Measurements from ENCODE around the gene PSD. TPM values are rescaled to one million over a fixed set of nuclear protein-coding genes. Genes with fewer than 3 reads are reported as not detected.
"Not testable (repeated sequence)": the region's sequence is repeated elsewhere in the genome, so short reads cannot be mapped to it uniquely, and the experiment has no call there.

Gene PSD
- total RNA-seq, result 0.23 and 0.34 TPM in 2 replicates

DNA sequence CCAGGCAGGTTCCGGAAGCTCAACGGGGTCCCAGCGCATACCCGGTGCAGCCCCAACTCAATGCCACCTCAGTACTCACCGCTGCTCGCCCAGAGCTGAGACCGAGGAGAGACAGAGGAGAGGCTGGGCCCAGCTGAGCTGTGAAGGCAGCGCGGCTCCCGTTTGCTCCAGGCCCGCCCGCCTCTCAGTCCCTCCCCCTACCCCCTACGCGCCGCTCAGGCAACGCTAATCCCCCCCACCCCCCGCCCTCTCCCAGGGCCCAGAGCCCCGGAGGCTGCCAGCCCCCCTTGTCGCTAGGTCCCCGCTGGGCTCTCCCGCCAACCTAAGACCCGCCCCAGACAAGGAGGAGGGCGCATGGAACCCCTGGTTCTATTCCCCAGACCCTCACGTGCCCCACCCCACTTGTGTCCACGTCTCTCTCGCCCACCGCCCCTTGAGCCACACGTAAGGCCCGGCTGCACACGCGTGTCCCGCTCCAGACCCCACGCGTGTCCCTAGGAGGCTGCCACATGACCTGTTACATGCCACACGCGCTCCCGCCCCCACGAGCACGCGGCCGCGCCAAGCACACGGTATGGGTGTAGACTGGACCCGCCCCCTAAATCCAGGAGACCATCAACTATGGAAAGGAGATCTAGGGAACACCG, at the start of gene PSD:
PSD (minus strand) TSS at position 164 of the 647 bp plus-strand sequence. CDS start 1,747 bp downstream, outside the sequence.
- DNase-seq, result no peak

DNA sequence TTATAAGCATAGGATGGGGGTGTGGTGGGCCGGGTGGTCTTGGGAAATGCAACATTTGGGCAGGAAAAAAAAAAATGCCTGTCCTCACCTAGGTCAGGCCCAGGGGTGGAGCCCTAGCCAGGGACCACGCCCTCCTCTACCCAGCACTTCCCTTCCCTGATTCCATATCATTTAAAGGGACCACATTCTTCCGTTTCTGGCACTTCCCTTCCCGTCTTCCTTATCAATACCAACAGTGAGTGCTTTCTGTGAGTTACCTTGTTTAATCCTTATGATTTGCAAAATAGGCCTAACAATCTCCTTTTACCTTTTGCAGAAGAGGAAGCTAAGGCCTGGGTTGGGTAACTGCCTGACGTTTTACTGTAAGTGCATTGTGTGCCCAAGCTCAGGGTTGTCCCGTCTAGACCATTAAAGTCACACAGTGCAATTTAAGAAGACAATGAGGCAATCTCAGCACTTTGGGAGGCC, 49.4 kb upstream of the PSD start:
- DNase-seq, result no peak

DNA sequence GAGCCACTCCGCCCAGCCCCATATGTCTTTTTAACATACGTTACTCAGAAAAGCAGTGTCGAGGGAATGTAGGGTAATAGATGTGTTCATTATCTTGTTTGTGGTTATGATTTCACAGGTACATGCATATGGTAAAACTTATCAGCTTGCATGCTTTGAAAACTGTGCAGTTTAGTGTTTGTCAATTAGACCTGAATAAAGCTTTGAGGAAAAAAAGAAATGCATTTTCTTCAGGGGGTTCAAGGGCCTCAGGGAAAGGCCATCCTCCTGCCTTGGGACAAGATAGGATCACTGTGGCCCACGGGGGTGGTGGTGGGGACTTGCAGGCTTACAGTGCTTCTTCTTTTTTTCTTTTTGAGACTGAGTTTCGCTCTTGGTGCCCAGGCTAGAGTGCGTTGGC, 48.7 kb upstream of the PSD start:
- DNase-seq, result no peak

DNA sequence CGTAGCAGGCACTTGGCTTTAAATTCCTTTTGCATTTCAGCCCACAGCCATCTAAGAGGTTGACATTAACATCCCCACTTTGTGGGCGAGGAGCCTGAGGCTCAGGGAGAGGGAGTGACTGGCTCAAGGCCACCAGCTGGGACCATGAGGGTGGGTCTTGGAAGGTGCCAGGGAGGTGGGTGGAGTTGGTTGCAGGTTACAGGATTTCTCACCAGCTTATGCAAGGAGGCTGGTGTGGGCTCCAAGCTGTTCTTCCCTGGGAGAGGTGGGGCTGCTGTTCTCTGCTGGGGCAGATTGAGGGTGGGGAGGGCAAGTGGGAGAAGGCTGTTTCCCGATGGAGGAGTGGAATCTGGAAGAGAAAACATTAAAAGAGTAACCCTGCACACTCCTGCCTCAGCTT, 46.9 kb upstream of the PSD start:
- DNase-seq, result no peak

DNA sequence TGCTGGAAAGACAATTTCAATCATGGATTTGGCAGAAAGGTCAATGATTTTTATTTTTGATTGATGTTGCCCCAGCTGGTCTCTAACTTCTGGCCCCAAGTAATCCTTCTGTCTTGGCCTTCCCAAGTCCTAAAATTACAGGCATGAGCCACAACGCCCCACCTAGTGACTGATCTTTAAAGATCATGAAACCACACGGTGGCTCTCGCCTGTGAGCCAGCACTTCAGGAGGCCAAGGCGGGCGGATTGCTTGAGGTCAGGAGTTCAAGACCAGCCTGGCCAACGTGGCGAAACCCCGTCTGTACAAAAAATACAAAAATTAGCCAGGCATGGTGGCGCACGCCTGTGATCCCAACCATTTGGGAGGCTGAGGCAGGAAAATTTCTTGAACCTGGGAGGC, 45.4 kb upstream of the PSD start:
- DNase-seq, result no peak

DNA sequence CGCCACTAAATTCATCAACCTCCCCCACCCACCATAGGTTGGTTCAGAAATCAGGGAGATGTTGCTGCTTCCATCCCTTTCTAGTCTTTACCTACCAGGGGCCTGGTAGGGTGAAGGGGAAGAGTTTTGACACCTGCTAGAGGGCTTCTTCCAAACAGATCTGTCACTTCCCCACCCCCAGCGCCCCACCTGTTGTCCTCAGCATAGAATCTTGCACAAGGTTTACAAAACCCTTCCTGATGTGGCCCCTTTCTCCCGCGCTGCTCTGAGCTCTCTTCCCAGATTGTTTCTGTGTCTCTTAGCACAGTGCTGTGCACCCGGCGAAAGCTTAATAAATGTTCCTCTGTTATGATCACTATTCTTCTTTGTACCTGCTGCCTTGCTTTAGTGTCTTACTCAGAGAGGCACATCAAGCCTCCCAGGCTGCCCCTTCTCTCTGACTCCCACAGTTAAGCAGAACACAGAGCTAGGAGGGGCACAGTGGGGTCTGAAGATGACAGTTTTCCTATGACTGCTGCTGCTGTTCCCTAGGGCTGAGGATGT, 44.0 kb upstream of the PSD start:
- no peak for DNase-seq

DNA sequence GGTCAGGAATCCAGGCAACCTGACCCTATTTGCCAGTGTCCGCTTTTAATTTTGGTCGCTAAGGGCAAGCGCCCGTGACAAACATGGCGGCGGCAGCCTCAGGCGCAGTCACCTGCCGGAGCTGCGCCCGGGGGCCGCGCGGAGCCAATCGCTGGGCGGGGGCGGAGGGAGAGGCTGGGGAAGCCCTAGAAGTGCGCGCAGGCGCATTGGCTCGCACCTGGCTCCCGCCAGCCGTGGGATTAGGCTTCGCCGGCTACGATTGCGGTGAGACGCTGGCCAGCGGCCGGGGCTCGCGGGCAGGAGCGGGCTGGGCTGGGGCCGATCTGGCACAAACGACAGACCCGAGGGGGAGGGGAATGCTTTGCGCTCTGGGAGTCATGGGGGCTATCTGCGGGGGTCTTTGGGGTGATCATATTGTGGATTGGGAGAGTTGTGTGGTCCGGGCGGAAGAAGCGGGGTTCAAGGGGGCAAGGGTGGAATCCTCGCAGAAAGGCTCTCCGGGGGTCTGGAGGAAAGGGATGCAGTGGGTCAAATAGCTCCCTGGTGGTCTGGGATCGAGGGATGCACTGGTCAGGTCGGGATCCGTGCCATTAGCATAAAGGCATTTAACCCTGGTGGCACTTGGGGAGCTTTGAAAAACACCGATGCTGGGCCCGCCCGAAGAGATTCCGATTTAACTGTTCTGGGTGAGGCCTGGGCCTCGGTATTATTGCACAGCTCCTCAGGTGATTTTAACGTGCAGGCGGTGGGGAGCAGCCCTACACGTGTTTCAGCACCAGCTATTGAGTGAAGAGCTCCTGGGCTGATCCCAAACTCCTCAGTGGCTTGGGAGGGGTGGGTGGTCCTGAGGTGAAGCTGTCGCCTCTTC, 42.8 kb upstream of the PSD start:
- DNase-seq, result peak; percentile 88

DNA sequence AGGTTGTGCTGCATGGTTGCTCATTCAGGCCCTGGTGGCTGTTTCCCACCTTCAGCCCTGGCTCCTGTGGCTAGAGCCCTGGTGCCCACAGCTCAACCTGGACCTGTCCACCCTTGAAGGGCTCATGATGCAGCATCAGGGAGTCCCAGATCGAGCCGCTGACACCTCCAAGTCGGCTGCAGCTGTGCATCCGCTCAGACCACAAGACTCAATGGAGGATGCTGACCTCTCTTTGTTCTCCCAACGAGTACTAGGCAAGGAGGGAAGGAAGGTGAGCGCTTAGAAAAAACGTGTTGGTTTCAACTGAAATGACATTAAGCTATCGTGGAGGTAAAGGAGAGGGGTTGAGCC, 42.2 kb upstream of the PSD start:
- DNase-seq, result no peak

DNA sequence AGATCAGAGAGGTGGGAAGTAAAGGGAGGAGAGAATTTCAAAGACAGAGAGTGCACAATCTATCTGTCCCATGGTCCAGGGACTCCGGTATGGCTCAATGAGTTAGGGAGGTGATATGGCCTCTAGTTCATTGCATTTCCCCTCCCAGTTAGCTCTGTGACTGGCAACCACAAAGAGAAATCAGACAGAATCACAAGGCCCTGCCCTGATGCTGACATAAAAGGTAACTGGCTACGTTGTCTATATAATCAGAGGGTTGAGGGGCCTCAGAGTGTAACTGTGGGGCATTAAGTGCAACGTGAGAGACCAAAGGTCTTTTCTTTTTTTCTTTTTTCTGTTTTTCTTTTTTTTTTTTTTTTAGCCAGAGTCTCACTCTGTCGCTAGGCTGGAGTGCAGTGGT, 40.1 kb upstream of the PSD start:
- no peak for DNase-seq

DNA sequence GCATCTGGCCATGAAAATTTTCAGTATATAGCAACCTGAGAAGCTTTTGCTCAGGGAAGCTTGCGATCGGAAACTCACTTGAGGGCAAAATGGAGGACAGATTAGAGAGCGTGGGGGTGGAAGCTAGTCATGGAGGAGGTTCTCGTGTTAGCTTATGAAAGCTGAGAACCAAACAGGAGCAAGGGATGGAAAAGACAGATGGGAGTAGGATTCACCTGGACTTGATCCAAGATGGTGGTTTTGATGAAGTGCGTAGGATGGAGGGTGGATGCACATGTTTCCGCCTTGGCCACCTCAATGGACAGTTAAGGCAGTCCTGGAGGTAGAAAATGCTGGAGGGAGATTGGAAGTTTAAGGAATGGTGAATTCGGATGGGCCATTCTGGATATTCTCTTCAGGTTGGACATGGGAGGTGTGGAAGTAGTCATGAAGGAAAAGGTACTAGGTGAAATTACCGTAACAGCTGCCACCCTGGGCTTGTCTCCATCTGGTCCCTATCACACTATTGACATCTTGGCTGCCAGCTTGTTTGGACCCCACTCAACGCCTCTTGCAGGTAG, 39.1 kb upstream of the PSD start:
- DNase-seq, result no peak

DNA sequence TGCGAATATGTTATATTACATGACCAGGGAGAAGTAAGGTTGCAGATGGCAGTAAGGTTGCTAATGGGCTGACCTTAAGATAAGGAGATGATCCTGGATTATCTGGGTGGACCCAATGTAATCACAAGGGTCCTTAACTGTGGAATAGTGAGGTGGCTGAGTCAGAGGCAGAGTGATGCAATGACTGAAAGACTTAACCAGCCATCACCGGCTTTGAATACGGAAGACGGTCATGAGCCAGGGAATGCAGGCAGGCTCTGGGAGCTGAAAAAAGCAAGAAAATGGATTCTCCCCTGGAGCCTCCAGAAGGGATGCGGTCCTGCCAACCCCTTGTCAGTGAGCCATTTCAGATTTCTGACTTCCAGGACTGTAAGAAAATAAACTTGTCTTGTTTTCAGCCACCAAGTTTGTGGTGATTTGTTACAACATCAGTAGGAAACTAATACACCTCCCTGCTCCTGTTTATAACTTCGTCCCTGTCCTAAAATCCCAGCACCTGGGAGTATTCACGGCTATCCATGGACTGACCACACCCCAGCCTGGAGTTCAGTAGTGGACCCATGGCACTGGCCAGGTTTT, 37.4 kb upstream of the PSD start:
- DNase-seq, result no peak

DNA sequence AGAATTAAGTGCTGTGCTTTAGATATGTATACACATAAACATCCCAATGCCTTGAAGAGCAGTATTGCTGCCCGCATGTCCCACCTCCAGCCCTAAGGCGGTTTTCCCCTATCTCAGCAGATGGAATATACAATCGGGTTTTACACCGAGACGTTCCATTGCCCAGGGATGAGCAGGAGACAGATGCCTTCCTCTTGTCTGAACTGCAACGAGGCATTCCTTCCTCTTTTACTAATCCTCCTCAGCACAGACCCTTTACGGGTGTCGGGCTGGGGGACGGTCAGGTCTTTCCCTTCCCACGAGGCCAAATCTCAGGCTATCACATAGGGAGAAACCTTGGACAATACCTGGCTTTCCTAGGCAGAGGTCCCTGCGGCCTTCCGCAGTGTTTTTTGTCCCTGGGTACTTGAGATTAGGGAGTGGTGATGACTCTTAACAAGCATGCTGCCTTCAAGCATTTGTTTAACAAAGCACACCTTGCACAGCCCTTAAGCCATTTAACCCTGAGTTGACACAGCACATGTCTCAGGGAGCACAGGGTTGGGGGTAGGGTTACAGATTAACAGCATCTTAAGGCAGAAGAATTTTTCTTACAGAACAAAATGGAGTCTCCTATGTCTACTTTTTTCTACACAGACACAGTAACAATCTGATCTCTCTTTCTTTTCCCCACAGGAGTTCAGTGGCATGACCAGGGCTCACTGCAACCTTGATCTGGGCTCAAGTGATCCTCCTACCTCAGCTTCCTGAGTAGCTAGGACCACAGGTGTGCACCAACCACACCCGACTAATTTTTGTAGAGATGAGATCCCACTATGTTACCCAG, 36.3 kb upstream of the PSD start:
- not testable (repeated sequence) for DNase-seq

DNA sequence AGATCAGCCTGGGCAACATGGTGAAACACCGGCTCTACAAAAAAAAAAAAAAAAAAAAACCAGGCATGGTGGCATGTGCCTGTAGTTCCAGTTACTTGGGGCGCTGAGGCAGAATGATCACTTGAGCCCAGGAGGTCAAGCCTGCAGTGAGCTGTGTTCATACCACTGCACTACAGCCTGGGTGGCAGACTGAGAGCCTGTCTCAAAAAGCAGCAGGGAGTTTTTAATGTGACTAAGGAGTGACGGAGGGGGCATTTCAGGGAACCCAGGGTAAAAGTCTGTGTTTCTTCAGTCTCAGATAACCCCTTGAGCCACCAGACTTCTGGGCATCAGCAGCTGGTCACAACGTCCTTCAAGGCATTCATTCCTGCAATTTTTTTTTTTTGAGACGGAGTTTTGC, 34.9 kb upstream of the PSD start:
- DNase-seq, result no peak

DNA sequence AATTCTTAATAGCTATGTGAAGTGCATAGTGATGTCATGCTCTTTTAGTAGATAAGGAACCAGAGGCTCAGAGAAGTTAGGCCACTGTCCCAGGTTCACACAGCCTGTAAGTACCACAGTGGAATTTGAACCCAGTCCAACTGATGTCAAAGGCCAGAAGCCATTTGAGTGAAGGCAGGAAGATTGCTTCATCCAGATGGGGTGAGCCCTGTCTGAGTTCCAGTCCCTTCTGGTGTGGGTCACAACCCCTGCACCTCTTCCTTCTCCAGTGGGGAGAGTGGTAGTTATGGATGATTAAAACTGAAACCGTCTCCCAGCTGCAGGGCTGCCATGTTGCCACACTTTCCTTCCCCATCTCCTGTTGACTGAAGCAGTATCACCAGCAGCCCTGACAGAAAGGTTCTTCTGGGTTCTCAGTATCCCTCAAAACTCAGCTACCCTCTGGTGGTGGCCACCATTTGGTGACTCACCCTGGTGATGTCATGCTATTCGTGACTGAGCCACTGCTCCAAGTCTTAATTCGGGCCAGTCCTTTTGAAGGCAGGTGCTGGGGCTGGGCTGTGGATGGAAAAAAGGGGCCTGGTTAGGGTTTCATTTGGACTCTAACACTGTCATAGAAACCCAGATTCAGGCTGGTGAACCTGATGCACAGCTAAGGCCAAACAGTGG, 34.2 kb upstream of the PSD start:
- DNase-seq, result peak; percentile 49

DNA sequence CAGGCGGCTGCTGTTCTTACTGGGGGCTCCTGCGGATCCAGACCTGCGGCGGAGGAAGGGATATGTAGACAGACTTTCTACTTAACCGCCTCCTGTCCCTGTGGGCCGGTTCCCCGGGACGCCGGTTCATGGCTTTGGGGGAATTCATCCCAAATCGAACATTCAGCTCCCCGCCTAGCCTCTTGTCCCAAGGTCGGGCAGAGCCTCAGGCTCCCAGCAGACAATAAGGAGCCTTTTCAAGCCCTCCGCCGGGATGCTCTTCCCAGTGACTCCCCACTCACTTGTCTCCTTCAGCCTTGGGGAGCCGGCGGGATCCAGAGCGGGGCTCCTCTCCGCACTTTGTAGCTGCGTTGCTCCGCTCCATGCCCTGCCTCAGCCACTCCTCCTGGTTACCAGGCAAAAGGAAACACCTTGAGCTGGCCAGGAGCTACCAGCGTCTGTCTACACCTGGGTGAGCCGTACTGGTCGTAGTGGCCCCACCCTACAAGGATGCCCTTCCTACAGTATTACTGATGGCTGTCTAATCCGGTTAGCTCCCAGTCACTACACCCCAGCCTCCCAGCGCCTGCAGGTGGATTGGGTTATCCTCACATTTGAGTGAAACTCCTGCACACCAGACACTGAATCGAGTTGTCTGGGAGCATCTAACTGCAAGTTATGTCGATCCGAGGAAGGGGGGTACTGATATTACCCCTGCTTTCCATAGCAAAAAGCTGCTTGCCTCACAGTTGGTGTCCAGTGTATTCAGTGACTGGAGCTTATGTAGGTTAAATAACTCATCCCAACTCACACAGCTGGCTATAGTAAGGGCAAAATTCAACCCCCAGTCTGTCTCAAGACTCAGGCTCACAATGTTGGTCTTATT, 32.8 kb upstream of the PSD start, which contains the start of gene C10orf95:
C10orf95 (minus strand) TSS at position 439 of the 865 bp plus-strand sequence. CDS start 450 bp downstream, outside the sequence.
- DNase-seq, result no peak

DNA sequence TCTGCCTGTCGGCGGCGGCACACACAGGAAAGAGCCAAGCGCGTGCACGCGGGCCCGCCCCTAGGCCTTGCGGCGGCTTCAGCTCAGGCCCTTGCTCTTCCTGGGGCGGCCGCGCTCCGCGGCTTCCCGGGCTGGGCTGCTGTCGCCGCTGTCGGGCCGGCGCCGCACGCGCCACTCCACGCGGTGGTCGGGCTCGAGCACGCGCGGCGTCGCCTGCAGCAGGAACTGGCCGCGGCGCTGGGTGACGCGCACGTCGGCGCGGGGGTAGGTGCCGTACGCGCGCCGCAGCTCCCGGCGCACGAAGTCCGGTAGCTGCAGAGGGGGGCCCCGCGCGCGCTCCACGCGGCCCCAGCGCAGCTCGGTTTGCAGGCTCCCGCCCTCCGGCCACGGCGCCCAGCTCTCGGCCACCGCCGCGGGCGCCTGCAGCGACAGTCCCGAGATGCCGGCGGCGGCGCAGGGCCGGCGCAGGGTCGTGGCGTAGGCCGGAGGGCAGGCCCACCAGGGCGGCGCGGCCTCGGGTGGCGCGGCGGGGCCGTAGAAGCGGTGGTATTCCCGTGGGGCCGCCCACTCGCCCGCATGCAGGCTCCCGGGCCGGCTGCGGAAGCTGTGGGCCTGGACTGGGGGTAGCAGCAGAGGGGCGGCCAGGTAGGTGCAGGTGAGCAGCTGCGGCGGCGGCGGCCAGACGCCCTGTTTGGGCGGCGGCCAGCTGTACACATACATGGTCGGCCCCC, 32.0 kb upstream of the PSD start:
- DNase-seq, result peak; percentile 84

DNA sequence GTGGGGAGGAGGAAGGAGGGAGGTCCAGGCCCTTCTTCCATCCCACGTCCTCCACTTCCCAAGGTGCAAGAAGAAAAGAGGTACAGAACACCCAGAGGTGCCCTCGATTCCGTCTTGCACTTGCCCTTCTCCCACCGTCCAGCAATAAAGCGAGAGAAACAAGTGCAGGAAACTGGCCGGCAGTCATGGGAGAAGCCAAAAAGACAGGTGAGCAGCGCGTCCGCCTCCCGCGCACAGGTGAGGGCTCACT, 31.5 kb upstream of the PSD start:
- no peak for DNase-seq

DNA sequence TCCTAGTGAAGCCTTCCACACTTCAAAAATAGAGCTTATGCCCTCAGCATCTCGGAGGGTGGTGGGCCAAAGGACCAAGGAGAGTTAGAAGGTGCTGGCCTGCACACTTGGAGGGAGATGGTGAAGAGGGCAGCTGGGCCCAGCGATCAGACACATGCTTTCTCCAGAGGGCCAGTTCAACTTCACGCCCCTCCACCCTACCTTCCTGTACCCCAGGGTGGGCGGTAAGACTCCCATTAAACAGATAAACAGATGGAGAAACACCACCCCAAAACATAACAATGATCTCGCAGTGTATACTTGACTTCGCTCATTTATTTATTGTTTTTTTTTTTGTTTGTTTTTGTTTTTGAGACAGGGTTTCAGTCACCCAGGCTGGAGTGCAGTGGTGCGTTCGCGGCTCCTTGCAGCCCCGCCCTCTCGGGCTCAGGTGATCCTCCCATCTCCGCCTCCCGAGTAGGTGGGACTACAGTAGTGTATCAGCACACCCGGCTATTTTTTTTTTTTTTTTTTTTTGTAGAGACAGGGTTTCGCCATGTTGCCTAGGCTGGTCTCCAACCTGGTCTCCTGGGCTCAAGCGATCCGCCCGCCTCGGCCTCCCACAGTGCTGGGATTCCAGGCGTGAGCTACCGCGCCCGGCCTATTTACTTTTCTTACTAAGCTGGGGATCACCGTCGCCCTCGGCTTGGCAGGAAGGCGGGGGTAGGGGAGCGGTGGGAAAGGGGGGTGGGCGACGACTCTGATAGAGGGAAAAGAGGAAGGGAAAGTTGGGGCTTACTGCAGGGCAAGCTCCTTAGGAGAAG, 30.9 kb upstream of the PSD start:
- DNase-seq, result peak; percentile 57

DNA sequence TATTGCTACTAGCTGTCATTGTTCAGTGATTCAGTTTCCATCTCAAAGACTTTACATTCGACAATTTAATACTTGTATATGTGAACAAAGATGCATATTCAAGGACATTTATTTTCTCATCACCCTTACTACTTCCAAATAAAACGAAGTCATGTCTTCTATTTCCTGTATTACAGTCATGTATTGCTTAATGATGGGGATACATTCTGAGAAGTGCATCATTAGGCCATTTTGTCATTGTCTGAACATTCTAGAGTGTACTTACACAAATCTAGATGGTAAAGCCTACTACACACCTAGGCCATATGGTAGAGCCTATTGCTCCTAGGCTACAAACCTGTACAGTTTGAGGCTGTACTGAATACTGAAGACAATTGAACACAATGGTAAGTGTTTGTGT, 26.3 kb upstream of the PSD start:
- DNase-seq, result no peak
